Thoracic aorta (tissue), 2 donors: ENCODE data around the gene TRMU. TPM values are rescaled to one million over a fixed set of nuclear protein-coding genes. Genes with fewer than 3 reads are reported as not detected.

ENCODE experiments used
- ATAC-seq: fragments of 150-250 bp; one replicate; pipeline ENCODE4 v1.8.0; 2017; ENCODE audit warnings: low read depth; ENCODE audit not compliant: insufficient number of reproducible peaks, low FRiP score
- DNase-seq: peaks from one replicate; pipeline ENCODE4 v3.0.0-alpha.2; 2020; ENCODE audit warnings: low spot score
- H3K27ac ChIP-seq, 2 donors: fragments of 200-600 bp; sonication (generic); 1 replicate in 1 of 2; 2 replicates in 1 of 2; pipeline ENCODE4 v1.5.1; 2016; ENCODE audit warnings: mild to moderate bottlenecking in 2 of 2, moderate library complexity in 2 of 2
- H3K27me3 ChIP-seq: fragments of 200-600 bp; sonication (generic); replicated peaks from 2 replicates; pipeline ENCODE4 v1.6.0; 2016; ENCODE audit warnings: mild to moderate bottlenecking; ENCODE audit not compliant: insufficient read depth
- H3K36me3 ChIP-seq: fragments of 200-600 bp; sonication (generic); one replicate; pipeline ENCODE4 v1.5.1; 2016
- H3K4me1 ChIP-seq, 2 donors: fragments of 200-600 bp; sonication (generic); 1 replicate in 1 of 2; 2 replicates in 1 of 2; pipeline versions ENCODE4 v1.5.1 to v1.6.0; 2016; ENCODE audit warnings: low read depth in 2 of 2, mild to moderate bottlenecking in 1 of 2; ENCODE audit not compliant: control insufficient read depth in 1 of 2
- H3K4me3 ChIP-seq: fragments of 200-600 bp; sonication (generic); 2 replicates; pipeline ENCODE4 v1.5.1; 2016; ENCODE audit warnings: mild to moderate bottlenecking
- H3K9me3 ChIP-seq: fragments of 200-600 bp; sonication (generic); 2 replicates; pipeline ENCODE4 v1.5.1; 2016
- CTCF ChIP-seq: fragments of 200-600 bp; sonication (generic); IDR thresholded peaks from one replicate; pipeline ENCODE4 v1.5.1; 2019; ENCODE audit warnings: antibody characterized with exemption
- total RNA-seq, 2 donors: library from RNA; depleted of rRNA; stranded (reverse); fragments of >200 nt; gene quantifications; one replicate each; pipeline versions ENCODE4 v1.1.0 to v1.2.3, GENCODE V29; 2016

TRMU gene
- total RNA-seq, 2 donors from 2014 or later: 30.2 to 45.4 TPM

- Histone ChIP-seq H3K27ac (no peak overlapping the region), H3K4me3 (no peak overlapping the region), H3K27me3 (no peaks in the 10 kb centered on the region), H3K9me3 (no peaks in the 10 kb centered on the region), H3K4me1 (no peaks in the 10 kb centered on the region), H3K36me3 (peaks cover 78% of the 10 kb centered on the region)
- ATAC-seq (no peak), DNase-seq (no peak)
- no peak for TF ChIP-seq CTCF
These were observed 15.7 kb downstream of the TRMU start for GRCh38 chr22:46351131-46351735.

- peaks cover 73% of the 10 kb centered on the region for H3K36me3 ChIP-seq
- DNase-seq: no peak
These were observed 16.3 kb downstream of the TRMU start for GRCh38 chr22:46351767-46352166.

GRCh38 chr22:46352276-46352675 lies 16.8 kb downstream of the TRMU start:
- Histone ChIP-seq H3K36me3 (peaks cover 70% of the 10 kb centered on the region), H3K27ac (no peak overlapping the region), H3K4me1 (no peaks in the 10 kb centered on the region), H3K27me3 (no peaks in the 10 kb centered on the region), H3K4me3 (no peak overlapping the region), H3K9me3 (no peaks in the 10 kb centered on the region)
- ATAC-seq (no peak), DNase-seq (no peak)
- TF ChIP-seq CTCF: no peak

More at GRCh38 chr22:46351767-46352166, 16.3 kb downstream of the TRMU start:
- no peak overlapping the region for H3K4me3 ChIP-seq
- TF ChIP-seq CTCF: no peak
- no peak overlapping the region for H3K27ac ChIP-seq
- H3K9me3 ChIP-seq: no peaks in the 10 kb centered on the region
- ATAC-seq: no peak
- H3K27me3 ChIP-seq: no peaks in the 10 kb centered on the region
- no peaks in the 10 kb centered on the region for H3K4me1 ChIP-seq

GRCh38 chr22:46352691-46353386 lies 17.3 kb downstream of the TRMU start:
- H3K36me3 ChIP-seq: peaks cover 65% of the 10 kb centered on the region
- no peak for DNase-seq
- H3K4me3 ChIP-seq: no peak overlapping the region
- H3K27me3 ChIP-seq: no peaks in the 10 kb centered on the region
- ATAC-seq: no peak
- H3K9me3 ChIP-seq: no peaks in the 10 kb centered on the region
- no peaks in the 10 kb centered on the region for H3K4me1 ChIP-seq
- no peak for TF ChIP-seq CTCF
- H3K27ac ChIP-seq: no peak overlapping the region

DNA sequence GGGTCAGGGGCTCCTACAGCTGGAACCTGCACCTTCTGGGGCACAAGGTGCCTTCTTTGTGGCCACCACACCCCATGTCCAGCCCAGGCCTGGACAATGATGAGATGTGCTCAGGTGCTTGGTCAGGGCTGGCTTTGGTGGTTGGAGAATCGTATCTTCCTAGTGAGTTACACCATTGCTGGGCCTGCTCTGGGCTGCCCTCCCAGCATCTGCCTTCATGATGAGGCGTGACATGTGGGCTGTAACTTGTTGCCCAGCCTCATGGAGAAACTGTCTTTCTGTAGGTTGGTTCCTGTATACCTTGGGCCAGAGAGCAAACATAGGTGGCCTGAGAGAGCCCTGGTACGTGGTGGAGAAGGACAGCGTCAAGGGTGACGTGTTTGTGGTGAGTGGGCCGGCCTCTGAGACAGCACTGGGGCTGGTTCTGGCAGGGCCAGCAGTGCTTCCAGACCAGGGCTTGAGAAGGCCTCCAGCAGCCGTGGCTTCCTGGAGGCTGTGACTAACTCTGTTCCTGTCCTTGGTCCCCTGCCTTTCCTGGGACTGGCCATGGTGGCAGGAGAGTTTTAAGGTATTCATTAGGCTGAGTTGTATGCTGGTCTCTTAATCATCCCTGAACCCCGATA lies 18.1 kb downstream of the TRMU start:
- H3K36me3 ChIP-seq: peaks cover 58% of the 10 kb centered on the region
- no peak overlapping the region for H3K27ac ChIP-seq
- H3K4me1 ChIP-seq: no peaks in the 10 kb centered on the region
- DNase-seq (no peak), ATAC-seq (no peak)
- no peaks in the 10 kb centered on the region for H3K27me3 ChIP-seq
- no peak for TF ChIP-seq CTCF
- H3K4me3 ChIP-seq: no peak overlapping the region
- no peaks in the 10 kb centered on the region for H3K9me3 ChIP-seq
